Stimulated activated CD4-positive, alpha-beta T cell treated with anti-CD3 and anti-CD28 coated beads, Interleukin-2, amount 100 ng/mL, for 48 hours (primary cell): Measurements from ENCODE around the gene ME3.

Source experiments
- DNase-seq, 2 donors: peaks; one replicate each; pipeline ENCODE4 v3.0.0-alpha.2; 2020

Gene ME3

GRCh38 chr11:86672007-86672621, at the start of gene ME3:
ME3 (minus strand) TSS chr11:86672616.
- peak in 1 of 2 donors; percentile 45 for DNase-seq

GRCh38 chr11:86722006-86722405, 49.6 kb upstream of the ME3 start:
- no peak for DNase-seq

GRCh38 chr11:86720546-86720945, 48.1 kb upstream of the ME3 start:
- no peak for DNase-seq

- DNase-seq = no peak
These were observed 47.5 kb upstream of the ME3 start for GRCh38 chr11:86719781-86720463.

- no peak for DNase-seq
These were observed 46.6 kb upstream of the ME3 start for GRCh38 chr11:86718999-86719398.

DNA sequence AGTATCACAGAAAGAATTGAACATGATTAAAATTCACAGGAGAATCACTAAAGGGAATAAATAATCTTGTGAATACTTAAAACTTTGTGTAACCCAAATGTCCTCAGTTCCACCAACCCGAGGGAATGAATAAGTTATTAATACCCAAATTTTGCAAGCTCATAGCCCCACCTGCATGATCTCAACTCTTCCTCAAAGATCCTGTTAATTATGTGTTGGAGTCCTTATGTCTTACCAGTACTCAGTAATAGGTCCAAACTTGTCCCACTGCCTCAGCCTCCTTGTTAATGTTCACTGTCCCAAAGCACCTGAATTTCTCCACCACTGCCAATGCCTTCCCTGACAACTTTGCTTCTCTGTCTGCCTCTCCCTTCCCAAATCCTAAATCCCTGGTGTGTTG, 46.1 kb upstream of the ME3 start:
- DNase-seq = no peak

DNA sequence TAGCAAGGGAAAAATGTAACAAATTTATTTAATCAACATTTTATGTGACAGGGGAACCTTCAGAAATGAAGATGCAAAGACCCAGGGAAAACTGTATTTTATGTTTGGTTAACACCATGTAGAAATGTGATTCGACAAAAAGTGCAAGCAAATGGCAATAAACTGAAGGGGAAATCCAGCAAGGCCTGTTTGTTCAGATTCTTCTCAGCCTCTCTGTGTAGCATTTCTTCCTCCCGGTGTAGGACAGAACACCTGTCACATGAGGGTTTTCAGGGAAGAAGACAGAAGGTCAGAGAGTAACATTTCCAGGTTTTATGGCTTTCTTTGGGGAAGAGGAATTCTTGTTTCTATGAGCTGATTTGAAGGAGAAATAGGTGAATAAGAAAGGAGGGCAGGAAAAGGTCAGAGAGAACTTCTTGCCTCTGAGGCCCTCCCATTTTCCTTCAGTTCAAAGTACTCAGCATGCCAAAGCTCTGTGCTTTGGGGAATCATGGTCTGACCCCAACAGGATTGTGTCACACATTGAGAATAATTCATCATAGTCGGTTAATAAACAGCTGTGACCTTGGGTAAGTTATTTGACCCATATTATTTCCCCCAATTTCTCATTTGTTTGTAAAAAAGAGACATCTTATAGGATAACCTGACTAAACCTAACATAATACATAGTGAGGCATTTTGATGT, 45.5 kb upstream of the ME3 start:
- DNase-seq = no peak

DNA sequence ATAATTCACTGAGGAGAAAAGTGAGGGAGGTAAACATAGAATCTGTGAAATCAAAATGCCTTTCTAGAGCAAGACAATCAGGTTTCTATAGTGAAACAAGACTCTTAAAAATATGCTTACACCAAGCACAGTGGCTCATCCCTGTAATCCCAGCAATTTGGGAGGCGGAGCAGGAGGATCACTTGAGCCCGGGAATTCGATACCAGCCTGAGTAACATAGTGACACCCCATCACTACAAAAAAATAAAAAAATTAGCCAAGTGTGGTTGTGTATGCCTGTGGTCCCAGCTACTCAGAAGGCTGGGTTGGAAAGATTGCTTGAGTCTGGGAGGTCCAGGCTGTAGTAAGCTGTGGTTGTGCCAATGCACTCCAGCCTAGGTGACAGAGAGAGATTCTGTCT, 43.2 kb upstream of the ME3 start:
- DNase-seq = no peak

GRCh38 chr11:86713552-86713951, 41.1 kb upstream of the ME3 start:
- no peak for DNase-seq

DNA sequence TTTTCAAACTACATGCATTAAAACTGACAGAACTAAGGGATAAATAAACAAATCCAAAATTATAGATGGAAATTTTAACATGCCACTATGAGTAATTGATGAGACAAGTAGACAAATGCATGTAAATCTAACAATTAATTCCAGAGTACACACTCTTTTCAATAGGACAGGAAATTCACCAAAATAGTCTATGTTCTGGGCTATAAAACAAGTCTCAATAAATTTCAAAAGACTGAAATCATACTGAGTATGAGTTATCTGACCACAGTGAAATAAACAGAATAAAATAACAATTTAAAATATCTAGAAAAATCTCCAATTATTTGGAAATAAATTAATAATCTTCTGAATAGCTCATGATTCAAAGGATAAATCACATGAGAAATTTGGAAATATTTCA, 38.5 kb upstream of the ME3 start:
- no peak for DNase-seq

GRCh38 chr11:86708669-86709068, 36.3 kb upstream of the ME3 start:
- DNase-seq = no peak

DNA sequence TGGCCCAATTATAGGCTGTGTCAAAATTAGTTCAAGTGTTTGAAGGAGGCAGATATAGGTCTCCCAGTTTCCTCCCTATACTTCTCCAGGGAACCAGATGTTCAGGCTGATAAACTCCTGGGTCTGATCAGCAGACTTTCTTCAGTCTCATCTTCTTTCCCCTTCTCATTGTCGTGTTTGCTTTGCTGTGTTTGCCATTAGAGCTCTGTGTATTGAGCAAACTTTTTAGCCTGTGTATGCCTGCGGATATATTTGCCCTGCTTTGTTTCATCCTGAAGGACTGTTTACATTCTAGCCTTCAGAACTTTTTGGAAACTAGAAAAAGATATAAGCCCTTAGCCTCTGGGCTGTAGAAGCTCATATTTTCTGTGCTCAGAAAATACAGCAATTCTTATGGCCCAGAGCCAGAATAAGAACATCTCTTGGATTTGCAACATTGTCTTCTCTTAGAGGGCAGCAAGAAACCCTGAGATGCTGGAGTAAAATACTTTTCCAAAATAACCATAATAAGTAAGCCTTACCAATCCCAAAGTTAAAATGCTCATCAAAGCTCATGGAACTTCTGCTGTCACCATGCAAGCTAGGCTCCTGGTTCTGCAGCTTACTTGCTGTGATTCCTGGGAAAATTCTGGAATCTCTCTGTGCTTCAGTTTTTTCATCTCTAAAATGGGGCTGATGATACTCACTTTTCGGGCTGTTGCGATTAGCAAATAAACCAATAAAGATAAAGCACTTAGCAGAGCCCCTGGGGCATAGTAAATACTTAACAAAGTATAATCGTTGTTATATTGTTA, 34.1 kb upstream of the ME3 start:
- DNase-seq = no peak

DNA sequence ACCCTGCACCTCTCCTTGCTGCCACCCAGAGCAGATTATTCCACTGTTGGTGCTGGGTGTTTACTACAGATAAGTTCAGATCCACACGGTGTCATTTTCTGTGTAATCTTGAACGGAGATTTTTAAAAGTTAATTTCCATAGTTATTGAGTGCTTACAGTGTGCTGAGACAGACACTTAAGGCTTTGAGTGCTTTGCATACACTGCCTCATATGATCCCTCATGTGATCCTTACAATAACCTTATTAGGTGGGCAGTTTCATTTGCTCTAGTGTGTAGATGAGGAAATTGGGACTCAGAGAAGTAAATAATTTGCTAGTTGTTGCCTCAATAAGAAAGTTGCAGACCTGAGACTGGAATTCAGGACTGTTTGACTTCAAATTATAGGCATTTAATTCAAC, 32.3 kb upstream of the ME3 start:
- no peak for DNase-seq

- DNase-seq = no peak
These were observed 31.6 kb upstream of the ME3 start for GRCh38 chr11:86703987-86704386.

GRCh38 chr11:86702220-86702983, 30.0 kb upstream of the ME3 start:
- no peak for DNase-seq

DNA sequence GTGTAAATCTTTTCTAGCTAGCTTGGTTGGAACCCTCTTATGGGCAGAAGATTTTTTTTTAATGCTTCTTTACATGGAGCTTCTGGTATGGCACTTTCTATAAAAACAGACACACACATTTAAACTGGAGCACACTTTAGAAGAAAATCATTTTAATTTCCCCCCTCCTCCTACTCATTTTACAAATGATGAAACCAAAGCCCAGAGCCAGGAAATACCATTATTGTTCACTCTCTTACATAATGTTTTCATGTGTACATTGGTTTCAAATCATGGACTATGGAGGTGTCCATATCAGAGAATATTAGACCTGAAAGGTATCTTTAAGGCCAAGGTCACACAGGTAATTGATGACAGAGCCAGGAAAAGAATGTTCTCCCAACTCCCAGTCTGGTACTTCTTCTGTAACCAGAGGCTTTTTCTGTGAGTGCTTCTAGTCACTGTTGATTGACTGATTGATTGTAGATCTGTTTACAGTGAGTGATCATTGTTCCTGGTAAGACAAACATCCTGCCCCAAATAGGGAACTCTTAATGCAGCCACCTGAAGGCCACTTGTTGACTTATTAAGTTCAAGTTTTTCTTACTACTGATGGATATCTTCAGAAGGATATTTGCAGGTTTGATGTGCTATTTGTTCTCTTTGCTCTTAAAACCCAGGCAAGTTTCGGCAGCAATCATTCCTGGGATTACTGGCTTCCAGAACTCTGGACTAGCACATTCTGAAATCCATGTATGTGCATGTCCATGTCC, 26.8 kb upstream of the ME3 start:
- no peak for DNase-seq

DNA sequence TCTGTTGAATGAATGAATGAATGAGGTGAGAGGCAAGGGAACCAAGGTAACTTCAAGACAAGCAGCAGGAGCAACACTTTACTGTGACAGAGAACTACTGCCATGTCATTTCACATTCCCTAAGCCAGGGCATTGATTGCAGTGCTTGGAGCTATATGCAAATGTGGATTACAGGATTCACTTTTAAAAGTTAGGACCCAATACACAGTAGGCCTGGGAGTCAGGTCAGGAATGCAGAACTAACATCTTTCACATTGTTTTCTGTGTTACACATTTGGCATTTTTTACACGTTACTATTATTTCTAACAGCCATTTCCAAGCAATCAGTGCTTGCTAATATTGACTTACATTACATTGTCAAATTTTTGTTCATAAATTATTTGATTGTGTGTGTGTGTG, 26.2 kb upstream of the ME3 start:
- no peak for DNase-seq

DNA sequence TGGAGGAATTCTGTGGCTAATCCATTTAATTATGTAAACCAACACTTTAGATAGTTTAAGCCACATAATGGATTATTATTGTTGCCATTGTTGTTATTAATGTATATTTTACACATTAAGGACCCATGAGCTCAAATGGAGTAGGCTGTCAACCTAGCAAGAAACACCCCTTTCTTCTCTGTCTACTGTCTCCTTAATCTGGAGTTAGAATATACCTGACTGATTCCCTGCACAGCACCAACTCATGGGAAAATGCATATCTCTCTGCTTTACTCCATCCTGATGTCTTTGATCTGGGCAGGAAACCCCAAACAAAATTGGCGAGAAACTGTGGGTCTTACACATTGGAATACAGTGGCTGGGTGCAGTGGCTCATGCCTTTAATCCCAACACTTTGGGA, 24.0 kb upstream of the ME3 start:
- DNase-seq = no peak

GRCh38 chr11:86696004-86696403, 23.6 kb upstream of the ME3 start:
- no peak for DNase-seq

- no peak for DNase-seq
These were observed 23.0 kb upstream of the ME3 start for GRCh38 chr11:86695373-86695772.

- no peak for DNase-seq
These were observed 21.1 kb upstream of the ME3 start for GRCh38 chr11:86693518-86693917.

- DNase-seq = no peak
These were observed 20.3 kb upstream of the ME3 start for GRCh38 chr11:86692746-86693145.
